NCI-H524 (cell line): ENCODE measurements around the gene PALM.

Experiments used
- DNase-seq, 2 experiments: peaks; one replicate each; lab custom pipeline; 2025; lab: John Stamatoyannopoulos, UW

Gene PALM

GRCh38 chr19:782878-783668, 74.3 kb downstream of the PALM start:
- no peak for DNase-seq

DNA sequence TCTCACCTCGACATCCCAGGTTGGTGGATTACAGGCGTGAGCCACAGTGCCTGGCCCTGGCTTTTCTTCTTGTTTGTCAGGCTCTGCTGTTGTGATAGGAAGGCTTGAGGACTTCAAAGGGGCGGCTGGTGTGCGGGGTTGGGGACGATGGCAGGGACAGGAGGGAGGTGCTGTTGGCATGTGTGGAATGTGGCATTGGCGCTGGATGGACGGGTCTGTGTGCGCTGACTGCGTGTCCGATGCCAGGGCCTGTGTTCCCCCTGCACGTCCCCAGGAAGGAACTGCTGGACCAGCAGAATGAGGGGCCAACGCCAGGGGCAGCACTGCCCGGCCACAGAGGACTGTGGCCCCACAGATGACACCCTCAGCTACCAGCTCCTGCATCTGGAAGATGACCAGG, 75.8 kb downstream of the PALM start:
- DNase-seq = no peak

GRCh38 chr19:787536-787935, 78.8 kb downstream of the PALM start:
- DNase-seq = no peak

- DNase-seq = no peak
Measured at GRCh38 chr19:788686-788982, 79.9 kb downstream of the PALM start.

DNA sequence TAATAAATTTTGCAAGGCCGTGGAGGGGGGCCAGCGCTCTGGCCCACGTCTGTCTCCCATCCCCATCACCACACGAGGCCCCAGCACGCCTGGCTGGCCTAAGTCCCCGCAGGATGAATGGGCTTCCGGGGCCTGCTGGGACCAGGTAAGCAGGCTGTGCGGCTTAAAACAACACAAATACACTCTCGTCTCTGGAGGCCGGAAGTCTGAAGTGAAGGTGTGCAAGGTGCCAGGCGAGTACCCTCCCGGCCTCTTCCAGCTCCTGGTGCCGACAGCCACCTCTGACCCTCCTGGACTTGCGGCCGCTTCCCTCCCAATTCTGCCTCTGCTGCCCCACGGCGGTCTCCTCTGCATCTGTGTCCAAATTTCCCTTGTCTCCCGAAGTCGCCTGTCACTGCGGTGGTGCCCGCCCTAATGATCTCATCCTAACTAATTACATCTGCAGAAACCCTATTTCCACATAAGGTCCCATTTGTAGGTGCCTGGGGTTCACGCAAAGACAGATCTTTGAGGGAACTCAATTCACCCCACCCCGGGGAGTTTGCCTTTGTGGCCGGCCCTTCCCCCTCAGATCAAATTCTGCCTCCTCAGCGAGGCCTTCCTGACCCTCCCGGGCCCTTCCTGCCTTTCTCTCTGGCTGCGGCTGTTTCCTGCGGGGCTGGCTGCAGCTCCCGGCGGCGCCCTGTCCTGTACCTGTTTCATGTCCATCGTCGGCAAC, 80.4 kb downstream of the PALM start:
- peak; percentile 27 to 66 for DNase-seq

GRCh38 chr19:789701-790060, 80.9 kb downstream of the PALM start:
- DNase-seq = no peak

DNA sequence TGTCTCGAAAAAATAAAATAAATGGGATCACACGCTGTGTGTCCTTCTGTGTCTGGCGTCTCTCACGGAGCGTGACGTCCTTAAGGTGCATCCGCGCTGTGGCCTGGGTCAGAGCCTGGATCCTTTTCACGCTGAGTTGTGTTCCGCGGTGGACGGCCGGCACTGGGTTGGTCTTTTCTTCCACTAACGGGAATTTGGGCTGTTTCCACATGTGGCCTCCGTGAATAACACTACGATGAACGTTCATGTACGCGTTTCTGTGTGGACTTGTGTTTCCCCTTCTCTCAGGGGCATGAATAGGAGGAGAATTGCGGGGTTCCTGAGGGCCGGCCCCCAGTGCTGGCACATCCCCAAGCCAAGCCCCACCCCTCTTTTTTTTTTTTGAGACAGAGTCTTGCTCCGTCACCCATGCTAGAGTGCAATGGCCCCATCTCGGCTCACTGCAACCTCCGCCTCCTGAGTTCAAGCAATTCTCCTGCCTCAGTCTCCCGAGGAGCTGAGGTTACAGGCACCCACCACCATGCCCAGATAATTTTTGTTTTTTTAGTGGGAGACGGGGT, 82.4 kb downstream of the PALM start:
- DNase-seq = no peak

DNA sequence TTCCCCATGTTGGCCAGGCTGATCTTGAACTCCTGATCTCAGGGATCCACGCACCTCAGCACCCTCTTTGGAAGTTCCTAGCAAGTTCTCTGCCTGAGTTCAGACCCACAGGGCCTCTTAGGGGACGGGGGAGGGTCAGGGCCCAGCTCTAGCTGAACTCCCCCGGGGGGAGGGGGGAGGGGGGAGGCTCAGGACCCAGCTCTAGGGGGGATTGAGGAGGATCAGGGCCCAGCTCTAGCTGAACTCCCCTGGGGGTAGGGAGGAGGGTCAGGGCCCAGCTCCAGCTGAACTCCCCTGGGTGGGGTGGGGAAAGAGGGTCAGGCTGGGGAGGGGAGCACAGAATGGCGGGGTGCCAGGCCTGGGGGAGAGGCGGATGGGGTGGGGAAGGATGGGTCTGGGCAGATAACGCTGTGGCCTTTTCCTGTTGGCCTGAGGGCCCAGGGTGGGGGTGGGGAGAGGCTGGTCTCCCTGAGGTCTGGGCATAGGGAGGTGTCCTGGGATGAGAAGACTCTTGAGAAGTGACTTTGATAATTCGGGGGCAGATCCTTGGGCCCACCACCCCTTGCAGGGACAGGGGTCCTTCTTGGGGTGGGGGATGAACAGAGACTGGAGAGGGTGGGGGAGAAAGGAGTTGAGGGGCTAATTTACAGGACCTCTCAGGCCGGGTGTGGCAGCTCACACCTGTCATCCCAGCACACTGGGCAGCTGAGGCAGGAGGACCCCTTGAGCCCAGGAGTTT, 83.0 kb downstream of the PALM start:
- DNase-seq = no peak

DNA sequence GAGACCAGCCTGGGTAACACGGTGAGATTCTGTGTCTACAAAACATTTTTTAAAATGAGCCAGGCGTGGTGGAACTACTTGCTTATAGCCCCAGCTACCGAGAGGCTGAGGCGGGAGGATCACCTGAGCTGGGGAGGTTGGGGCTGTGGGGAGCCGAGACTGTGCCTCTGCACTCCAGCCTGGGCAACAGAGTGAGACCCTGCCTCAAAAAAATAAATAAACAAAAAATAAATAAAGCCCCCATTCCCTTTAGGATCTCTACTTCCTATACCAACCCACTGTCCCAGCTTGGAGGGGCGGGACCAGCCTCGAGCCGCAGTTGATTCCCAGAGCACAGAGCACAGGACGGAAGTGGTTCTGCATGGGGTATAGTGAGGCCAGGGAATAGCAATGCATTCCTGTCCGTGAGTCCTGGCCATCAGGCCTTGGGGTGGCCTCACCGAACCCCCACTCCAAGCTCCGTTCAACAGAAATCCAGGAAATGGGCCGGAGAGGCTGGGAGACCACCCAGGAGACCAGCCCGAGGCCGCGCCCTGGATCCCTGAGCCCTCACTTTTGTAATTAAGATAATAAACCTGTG, 83.7 kb downstream of the PALM start:
- no peak for DNase-seq

DNA sequence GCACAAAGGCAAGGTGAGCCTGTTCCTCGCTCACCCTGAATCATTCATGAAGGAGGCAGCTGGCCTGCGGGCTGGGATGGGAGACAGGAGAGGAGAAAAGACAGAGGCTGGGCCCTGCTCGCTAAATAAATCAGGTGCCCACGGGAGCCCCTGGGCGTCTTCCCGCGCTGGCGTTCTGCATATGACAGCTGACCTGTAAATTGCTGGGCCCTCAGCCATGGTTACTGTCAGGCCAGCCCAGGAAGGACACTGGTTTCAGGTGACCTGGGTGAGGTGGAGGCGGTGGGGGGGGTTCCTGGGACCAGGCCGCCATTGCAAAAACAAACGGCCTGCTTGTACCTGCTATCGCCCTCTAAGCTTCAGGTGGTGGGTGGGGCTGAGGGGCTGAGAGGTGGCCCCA, 85.1 kb downstream of the PALM start:
- no peak for DNase-seq

GRCh38 chr19:795073-795611, 86.4 kb downstream of the PALM start:
- no peak for DNase-seq

DNA sequence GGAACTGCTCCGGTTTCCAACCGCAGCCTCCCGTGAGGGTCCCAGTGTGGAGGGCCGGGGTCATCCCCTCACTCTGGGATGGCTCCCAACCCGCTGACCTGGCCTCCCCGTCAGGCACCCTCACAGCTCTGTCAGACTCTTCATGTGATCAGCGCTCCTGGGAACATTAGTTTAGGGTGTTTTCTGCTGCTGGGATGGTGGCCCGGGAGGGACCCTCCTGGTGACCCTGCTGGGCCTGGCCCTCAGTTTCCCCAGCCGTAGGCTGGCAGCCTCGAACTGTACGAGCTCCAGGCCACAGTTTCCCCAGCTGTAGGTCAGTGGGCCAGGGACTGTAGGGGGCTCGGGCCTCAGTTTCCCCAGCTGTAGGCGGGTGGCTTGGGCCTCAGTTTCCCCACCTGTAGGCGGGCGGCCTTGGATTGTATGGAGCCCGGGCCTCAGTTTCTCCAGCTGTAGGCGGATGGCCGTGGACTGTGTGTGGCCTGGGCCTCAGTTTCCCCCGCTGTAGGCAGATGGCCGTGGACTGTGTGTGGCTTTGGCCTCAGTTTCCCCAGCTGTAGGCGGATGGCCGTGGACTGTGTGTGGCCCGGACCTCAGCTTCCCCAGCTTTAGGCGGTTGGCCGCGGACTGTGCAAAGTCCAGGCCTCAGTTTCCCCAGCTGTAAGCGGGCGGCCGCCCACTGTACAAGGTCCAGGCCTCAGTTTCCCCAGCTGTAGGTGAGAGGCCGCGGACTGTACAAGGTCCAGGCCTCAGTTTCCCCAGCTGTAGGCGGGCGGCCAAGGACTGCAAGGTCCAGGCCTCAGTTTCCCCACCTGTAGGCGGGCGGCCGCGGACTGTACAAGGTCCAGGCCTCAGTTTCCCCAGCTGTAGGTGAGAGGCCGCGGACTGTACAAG, 87.2 kb downstream of the PALM start:
- no peak for DNase-seq

GRCh38 chr19:796692-797527, 88.2 kb downstream of the PALM start, which contains the start of gene PTBP1:
PTBP1 (plus strand) TSS chr19:797452; CDS start chr19:797498, 46 bp downstream.
- DNase-seq = peak; percentile 100
